ENCODE measurements around the gene MTURN. TPM values are rescaled to one million over a fixed set of nuclear protein-coding genes. Genes with fewer than 3 reads are reported as not detected.
"Not testable (repeated sequence)": the region's sequence is repeated elsewhere in the genome, so short reads cannot be mapped to it uniquely, and the experiment has no call there.

The MTURN gene
- total RNA-seq, 1 experiment from 2014 or later, result 1.1 TPM

DNA sequence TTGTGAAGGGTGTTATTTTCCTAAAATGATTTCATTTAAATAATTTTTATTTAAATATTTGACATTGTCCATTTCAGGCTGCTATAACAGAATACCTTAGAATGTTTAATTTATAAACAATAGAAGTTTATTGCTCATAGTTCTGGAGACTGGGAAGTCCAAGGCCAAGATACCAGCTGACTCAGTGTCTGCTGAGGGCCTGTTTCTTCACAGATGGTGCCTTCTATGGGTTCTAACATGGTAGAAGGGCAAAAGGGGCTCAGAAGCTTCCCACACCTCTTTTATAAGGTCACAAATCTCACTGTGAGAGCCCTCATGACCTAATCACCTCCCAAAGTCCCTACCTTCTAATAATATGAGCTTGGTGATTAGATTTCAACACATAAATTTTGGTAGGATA lies 50.7 kb downstream of the MTURN start:
- no peak for DNase-seq
- no peak overlapping the region for H3K4me3 ChIP-seq (ENCODE audit: insufficient read depth, low read depth, low read length)
- no peaks in the 10 kb centered on the region for H3K27me3 ChIP-seq (ENCODE audit: control insufficient read depth, insufficient read depth, low read length)
- H3K36me3 ChIP-seq (replicated peaks; ENCODE audit: control insufficient read depth, insufficient read depth, low read length), result no peaks in the 10 kb centered on the region

DNA sequence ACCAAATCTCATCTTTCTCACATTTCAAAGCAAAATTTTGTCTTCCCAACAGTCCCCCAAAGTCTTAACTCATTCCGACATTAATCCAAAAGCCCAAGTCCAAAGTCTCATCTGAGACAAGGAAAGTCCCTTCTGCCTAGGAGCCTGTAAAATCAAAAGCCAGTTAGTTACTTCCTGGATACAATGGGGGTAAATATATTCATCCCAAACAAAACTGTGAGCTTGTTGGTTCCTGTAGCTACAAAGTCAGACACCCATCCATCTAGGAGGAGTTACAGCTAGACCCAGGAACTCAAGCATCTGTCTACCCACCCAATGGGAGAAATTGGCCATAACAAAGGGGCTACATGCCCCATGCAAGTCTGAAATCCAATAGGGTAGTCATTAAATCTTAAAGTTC lies 51.9 kb downstream of the MTURN start:
- no peak for DNase-seq
- Histone ChIP-seq H3K36me3 (replicated peaks; ENCODE audit: control insufficient read depth, insufficient read depth, low read length) (no peaks in the 10 kb centered on the region), H3K4me3 (ENCODE audit: insufficient read depth, low read depth, low read length) (no peak overlapping the region), H3K27me3 (ENCODE audit: control insufficient read depth, insufficient read depth, low read length) (no peaks in the 10 kb centered on the region)

DNA sequence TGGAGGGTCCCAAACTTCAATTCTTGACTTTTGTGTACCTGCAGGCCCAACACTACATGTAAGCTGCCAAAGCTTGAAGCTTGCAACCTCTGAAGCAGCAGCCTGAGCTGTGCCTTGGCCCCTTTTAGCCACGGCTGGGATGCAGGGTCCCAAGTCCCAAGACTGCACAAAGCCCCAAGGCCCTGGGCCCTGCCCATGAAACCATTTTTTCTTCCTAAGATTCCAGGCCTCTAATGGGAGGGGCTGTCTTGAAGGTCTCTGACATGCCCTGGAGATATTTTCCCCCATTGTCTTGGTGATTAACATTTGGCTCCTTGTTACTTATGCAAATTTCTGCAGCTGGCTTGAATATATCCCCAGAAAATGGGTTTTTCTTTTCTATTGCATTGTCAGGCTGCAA lies 52.7 kb downstream of the MTURN start:
- H3K27me3 ChIP-seq (ENCODE audit: control insufficient read depth, insufficient read depth, low read length), result no peaks in the 10 kb centered on the region
- no peak for DNase-seq
- no peak overlapping the region for H3K4me3 ChIP-seq (ENCODE audit: insufficient read depth, low read depth, low read length)
- no peaks in the 10 kb centered on the region for H3K36me3 ChIP-seq (replicated peaks; ENCODE audit: control insufficient read depth, insufficient read depth, low read length)

DNA sequence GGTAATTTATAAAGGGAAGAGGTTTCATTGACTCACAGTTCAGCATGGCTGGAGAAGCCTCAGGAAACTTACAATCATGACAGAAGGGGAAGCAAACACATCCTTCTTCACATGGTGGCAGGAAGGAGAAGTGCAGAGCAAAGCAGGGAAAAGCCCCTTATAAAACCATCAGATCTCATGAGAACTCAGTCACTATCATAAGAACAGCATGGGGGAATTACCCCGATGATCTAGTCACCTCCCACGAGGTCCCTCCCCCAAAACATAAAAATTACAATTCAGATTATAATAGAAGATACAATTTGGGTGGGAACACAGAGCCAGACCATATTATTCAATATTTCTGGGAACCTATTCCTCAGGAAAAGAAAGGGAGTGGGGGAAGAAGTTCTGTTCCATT lies 53.6 kb downstream of the MTURN start:
- H3K27me3 ChIP-seq (ENCODE audit: control insufficient read depth, insufficient read depth, low read length); H3K4me3 ChIP-seq (ENCODE audit: insufficient read depth, low read depth, low read length); H3K36me3 ChIP-seq (replicated peaks; ENCODE audit: control insufficient read depth, insufficient read depth, low read length); DNase-seq: not testable (repeated sequence)

DNA sequence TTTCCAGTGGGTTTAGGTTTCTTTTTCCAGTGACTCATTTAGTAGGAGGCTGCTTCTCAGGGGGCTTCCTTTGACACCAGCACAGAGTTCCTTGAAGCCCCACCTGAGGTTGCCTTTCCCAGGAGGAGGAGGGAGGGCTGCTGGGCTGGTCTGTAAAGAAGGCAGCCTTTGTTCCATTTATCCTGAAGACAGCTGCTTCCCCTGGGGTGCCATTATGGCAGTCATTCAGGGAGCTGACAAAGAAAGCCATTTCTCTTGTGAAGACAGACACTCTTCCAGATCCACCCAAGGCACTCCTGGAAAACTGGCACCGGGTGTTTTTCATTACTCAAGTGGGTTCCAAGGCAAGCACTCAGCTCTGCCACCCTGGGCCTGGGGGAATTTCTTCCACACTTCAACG lies 54.0 kb downstream of the MTURN start:
- no peaks in the 10 kb centered on the region for H3K36me3 ChIP-seq (replicated peaks; ENCODE audit: control insufficient read depth, insufficient read depth, low read length)
- no peak overlapping the region for H3K4me3 ChIP-seq (ENCODE audit: insufficient read depth, low read depth, low read length)
- no peaks in the 10 kb centered on the region for H3K27me3 ChIP-seq (ENCODE audit: control insufficient read depth, insufficient read depth, low read length)
- DNase-seq, result no peak

DNA sequence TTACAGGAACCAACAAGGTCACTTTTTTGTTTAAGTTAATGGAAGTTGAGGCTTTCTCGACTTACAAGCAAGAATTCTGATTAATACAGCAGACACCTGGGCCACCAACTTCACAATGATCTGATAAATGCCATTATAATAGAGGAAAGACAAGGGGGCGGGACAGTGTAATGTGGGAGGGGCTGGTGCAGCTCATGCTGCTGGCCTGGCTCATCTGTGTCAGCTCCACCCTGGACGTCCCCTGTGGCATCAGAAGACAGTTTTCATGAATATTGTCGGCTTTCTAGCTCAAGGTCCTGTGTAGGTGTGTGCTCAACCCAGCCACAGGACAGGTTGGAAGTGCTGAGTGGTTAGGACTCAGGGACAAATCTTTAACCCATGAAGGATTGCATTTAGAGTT lies 57.0 kb downstream of the MTURN start:
- Histone ChIP-seq H3K4me3 (ENCODE audit: insufficient read depth, low read depth, low read length) (no peak overlapping the region), H3K27me3 (ENCODE audit: control insufficient read depth, insufficient read depth, low read length) (no peaks in the 10 kb centered on the region), H3K36me3 (replicated peaks; ENCODE audit: control insufficient read depth, insufficient read depth, low read length) (no peaks in the 10 kb centered on the region)
- no peak for DNase-seq

DNA sequence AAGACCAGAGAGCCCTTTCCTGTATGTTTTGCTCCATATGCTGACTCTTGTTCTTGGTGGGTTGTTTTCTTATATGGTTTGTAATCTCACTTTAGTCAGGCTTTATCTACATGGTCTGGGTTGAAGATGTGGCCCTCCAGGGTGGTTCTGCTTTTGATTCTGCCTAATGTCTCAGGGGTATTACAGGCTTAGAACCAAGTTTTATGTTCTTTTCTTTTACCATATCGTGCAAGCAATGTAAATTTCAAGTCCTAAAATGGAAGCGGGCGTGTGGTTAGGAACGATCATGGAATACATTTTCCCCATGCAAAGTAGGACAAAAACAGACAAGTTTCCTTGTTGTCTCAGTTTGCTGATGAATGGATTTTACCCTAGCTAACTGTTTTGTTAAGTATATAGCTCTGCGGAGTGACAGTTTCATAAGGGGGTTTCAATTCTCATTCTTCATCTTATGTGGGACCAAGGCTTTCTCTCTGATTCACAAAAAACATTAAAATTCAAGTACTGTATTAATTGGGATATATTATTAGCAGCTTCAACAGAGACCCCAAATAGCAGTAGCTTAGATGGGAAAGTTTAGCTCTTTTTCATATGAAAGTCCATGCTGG lies 58.7 kb downstream of the MTURN start:
- no peaks in the 10 kb centered on the region for H3K27me3 ChIP-seq (ENCODE audit: control insufficient read depth, insufficient read depth, low read length)
- no peak for DNase-seq
- no peaks in the 10 kb centered on the region for H3K36me3 ChIP-seq (replicated peaks; ENCODE audit: control insufficient read depth, insufficient read depth, low read length)
- no peak overlapping the region for H3K4me3 ChIP-seq (ENCODE audit: insufficient read depth, low read depth, low read length)

DNA sequence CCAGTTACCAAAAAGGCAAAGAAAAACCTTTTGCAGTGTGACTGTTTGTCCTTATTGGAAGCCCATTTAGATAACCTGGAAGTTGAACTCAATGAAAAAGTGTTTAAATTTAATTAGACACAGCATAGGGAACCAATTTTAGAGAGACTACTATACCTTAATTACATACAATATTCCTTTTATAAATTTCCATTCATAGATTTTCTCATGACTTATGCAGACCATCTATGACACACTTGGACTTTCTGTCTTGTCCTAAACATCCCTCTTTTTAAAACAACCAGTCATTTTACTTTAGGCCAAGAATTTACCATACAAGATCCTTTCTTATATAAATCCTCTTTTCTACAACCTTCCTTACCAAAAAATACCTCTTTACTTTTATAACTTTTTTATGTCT lies 61.6 kb downstream of the MTURN start:
- no peaks in the 10 kb centered on the region for H3K27me3 ChIP-seq (ENCODE audit: control insufficient read depth, insufficient read depth, low read length)
- DNase-seq, result no peak
- H3K36me3 ChIP-seq (replicated peaks; ENCODE audit: control insufficient read depth, insufficient read depth, low read length), result no peaks in the 10 kb centered on the region
- no peak overlapping the region for H3K4me3 ChIP-seq (ENCODE audit: insufficient read depth, low read depth, low read length)

DNA sequence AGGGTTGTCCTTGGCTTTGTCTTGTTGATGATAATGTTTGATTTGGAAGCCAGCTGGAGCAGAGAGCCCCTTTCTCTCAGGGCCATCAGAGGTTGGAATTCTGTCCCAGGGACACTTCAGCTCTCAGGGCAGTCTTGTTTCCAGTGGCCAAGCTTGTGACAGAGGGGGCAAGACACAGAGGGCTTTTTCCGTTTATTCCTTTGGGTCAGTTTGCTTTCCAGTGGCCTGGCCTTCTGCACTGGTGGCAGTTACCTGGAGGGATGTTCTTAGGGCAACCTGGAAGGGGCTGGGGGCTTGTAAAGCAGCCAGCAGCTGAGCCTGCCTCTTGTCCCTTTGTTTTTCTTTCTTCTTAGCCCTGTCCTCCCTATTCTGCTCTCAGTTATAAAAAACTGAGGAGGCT lies 62.7 kb downstream of the MTURN start:
- Histone ChIP-seq H3K36me3 (replicated peaks; ENCODE audit: control insufficient read depth, insufficient read depth, low read length) (no peaks in the 10 kb centered on the region), H3K4me3 (ENCODE audit: insufficient read depth, low read depth, low read length) (no peak overlapping the region), H3K27me3 (ENCODE audit: control insufficient read depth, insufficient read depth, low read length) (no peaks in the 10 kb centered on the region)
- DNase-seq, result no peak

DNA sequence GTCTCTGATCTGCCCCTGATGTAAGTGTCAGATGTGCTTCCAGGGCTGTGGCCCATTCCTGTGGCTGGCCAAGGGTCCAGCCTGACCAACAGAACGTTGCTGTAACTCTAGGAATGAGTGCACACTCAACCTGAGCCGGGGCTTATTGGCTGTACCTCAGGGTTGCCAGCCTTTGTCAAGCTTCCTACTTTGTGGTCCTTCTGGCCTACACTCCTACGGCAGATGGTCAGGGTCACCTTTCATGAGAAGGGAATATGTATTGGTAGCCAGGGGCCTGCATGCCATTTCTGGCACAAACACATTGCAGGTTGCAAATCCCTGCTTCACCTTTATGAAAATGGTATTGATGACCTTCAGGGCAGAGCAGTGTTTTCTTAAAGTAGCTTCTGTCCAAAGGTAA lies 64.5 kb downstream of the MTURN start:
- DNase-seq, result no peak
- Histone ChIP-seq H3K36me3 (replicated peaks; ENCODE audit: control insufficient read depth, insufficient read depth, low read length) (no peaks in the 10 kb centered on the region), H3K27me3 (ENCODE audit: control insufficient read depth, insufficient read depth, low read length) (no peaks in the 10 kb centered on the region), H3K4me3 (ENCODE audit: insufficient read depth, low read depth, low read length) (no peak overlapping the region)

DNA sequence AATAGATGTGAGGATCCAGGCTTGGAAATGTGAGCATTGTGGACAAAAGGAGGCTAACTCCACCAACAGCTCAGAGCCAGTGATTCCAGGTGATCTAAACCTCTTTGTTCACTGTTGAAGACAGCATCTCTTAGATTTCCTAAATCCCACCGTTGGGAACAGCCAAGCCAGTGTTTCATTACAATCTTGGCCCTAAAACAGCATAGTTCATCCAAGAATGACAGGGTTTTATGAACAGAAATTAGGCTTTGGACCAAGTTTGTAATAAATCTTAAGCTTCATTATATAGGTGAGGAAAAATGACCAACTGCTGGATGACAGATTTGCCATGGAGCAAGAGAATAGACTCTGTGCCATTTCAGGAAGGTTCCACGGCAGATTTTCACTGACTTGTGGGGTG lies 65.8 kb downstream of the MTURN start:
- no peak overlapping the region for H3K4me3 ChIP-seq (ENCODE audit: insufficient read depth, low read depth, low read length)
- no peaks in the 10 kb centered on the region for H3K36me3 ChIP-seq (replicated peaks; ENCODE audit: control insufficient read depth, insufficient read depth, low read length)
- no peaks in the 10 kb centered on the region for H3K27me3 ChIP-seq (ENCODE audit: control insufficient read depth, insufficient read depth, low read length)
- no peak for DNase-seq

DNA sequence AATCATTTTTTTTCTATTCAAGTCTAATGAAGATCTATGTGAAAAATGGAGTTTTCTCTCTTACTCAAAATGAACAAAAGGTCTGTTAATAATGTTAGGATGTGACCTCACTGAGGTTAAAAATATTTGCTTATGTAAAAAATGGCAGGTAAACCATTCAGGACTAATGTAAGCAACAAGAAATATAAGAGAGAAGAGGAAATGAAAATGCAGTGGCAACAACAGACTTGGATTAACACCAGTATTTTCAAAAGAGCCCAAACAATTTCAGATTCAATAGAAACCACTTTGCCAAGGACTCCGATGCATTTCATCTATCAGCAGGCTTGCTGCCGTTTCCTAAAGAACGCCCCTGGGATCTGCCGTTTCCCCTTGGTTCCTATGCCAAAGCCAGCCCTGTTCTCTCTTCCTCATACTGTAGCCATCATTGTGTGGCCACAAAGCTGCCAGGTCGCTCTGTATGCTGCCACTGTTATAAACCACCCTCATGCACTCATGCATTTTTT lies 66.4 kb downstream of the MTURN start:
- Histone ChIP-seq H3K4me3 (ENCODE audit: insufficient read depth, low read depth, low read length) (no peak overlapping the region), H3K27me3 (ENCODE audit: control insufficient read depth, insufficient read depth, low read length) (no peaks in the 10 kb centered on the region), H3K36me3 (replicated peaks; ENCODE audit: control insufficient read depth, insufficient read depth, low read length) (no peaks in the 10 kb centered on the region)
- no peak for DNase-seq

DNA sequence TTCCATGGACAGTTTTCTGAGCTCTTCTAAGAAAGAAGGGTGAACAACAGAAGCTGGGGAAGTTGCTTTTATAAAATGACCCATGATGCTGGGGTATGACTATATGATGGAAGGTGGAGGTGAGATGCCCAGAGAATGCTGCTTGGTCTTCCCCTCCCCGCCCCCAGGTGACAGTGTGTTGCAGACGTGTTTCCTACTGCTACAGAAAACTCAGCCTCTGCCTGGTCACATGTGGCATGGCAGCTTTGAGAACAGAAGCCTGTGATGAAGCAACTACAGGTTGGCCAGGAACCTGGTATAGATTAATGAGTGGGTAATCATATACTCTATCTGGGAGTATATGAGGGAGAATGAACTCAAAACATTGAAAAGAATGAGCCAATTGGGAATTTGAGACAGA lies 67.1 kb downstream of the MTURN start:
- Histone ChIP-seq H3K27me3 (ENCODE audit: control insufficient read depth, insufficient read depth, low read length) (no peaks in the 10 kb centered on the region), H3K4me3 (ENCODE audit: insufficient read depth, low read depth, low read length) (no peak overlapping the region), H3K36me3 (replicated peaks; ENCODE audit: control insufficient read depth, insufficient read depth, low read length) (no peaks in the 10 kb centered on the region)
- no peak for DNase-seq

DNA sequence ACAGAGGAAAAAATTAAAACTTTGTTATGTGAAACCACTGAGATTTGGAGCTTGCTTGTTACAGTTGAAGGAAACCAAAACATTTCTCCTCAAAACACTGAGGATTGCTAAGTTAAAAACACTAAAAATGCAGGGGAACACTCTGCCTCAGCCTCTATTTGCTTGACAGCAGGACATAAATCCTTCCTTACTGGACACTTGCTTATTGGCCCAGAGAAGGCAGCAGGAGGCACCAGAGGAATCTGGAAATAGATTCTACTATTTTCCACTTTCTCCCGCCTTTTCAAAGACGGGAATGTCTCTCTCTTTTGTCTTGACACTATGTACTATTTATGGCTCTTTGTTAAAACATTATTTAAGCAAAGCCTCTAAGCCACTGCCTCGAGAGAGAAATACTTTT lies 67.9 kb downstream of the MTURN start:
- Histone ChIP-seq H3K27me3 (ENCODE audit: control insufficient read depth, insufficient read depth, low read length) (no peaks in the 10 kb centered on the region), H3K4me3 (ENCODE audit: insufficient read depth, low read depth, low read length) (no peak overlapping the region), H3K36me3 (replicated peaks; ENCODE audit: control insufficient read depth, insufficient read depth, low read length) (no peaks in the 10 kb centered on the region)
- no peak for DNase-seq

DNA sequence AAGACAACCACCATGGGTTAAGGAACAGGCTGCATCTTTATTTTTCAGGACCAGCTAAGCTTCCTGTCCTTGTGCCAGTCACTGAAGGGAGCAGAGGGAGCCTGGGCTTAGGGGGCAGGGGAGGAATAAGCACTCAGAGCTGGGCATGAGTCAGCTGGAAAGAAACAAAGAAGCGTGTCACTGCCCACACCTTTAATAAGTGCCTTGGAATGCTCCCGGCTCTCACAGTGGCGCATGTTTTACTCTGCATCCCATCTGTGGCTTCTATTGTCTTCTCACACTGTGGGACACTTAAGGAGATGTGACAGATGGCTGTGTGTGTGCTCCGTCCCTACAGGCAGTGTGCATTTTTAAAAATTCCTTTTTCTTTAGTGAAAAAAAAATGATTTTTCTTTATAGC lies 71.7 kb downstream of the MTURN start:
- Histone ChIP-seq H3K27me3 (ENCODE audit: control insufficient read depth, insufficient read depth, low read length) (no peaks in the 10 kb centered on the region), H3K4me3 (ENCODE audit: insufficient read depth, low read depth, low read length) (no peak overlapping the region), H3K36me3 (replicated peaks; ENCODE audit: control insufficient read depth, insufficient read depth, low read length) (no peaks in the 10 kb centered on the region)
- no peak for DNase-seq

DNA sequence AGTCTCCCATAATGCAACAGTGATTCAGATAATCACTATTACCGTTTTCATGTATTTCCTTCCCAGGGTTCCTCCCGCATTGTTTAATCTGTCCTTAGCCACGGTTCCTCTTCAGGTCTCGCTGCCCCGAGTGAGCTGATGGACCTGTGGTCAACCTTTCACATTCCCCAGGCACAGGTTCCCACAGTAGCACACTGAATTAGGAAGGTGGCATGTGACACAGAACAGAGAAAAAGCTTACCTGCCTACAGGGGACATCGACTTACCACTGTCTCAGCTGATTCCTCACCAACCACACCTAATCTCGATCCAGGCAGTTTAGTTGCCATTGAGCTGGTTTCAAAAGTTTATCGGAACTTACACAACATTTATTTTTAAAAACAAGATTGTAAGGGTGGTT lies 72.2 kb downstream of the MTURN start:
- no peak for DNase-seq
- Histone ChIP-seq H3K27me3 (ENCODE audit: control insufficient read depth, insufficient read depth, low read length) (no peaks in the 10 kb centered on the region), H3K4me3 (ENCODE audit: insufficient read depth, low read depth, low read length) (no peak overlapping the region), H3K36me3 (replicated peaks; ENCODE audit: control insufficient read depth, insufficient read depth, low read length) (no peaks in the 10 kb centered on the region)
